Astrocyte of the spinal cord (primary cell): ENCODE data around the gene EXOC6.

Source experiments
- DNase-seq: peaks from one replicate; pipeline ENCODE4 v3.0.0; 2011; ENCODE audit warnings: low read depth, low spot score
- H3K4me3 ChIP-seq: 2 replicates; pipeline ENCODE4 v1.5.1; 2011; ENCODE audit warnings: low read depth, mild to moderate bottlenecking, low read length, moderate library complexity
- CTCF ChIP-seq: IDR thresholded peaks from 2 replicates; pipeline ENCODE4 v1.5.1; 2012; ENCODE audit warnings: low read depth, mild to moderate bottlenecking, low read length, inconsistent platforms
- in situ Hi-C: cut with HindIII; loops from 2 replicates; pipeline ENCODE4 v1.10.0; 2017; ENCODE audit warnings: low sequenced_read_pairs

EXOC6 gene

GRCh38 chr10:92916433-92916832 is 68.1 kb downstream of the EXOC6 start:
- no peak for TF ChIP-seq CTCF
- DNase-seq = no peak
- H3K4me3 ChIP-seq = no peak overlapping the region
- in situ Hi-C loops = no loop called here

GRCh38 chr10:92918603-92919002 is 70.3 kb downstream of the EXOC6 start:
- in situ Hi-C loops = no loop called here
- TF ChIP-seq CTCF = no peak
- H3K4me3 ChIP-seq = no peak overlapping the region
- DNase-seq = no peak

- no peak overlapping the region for H3K4me3 ChIP-seq
- DNase-seq = no peak
- in situ Hi-C loops = no loop called here
- TF ChIP-seq CTCF = no peak
Measured at GRCh38 chr10:92920866-92921265, 72.5 kb downstream of the EXOC6 start.

GRCh38 chr10:92923416-92923815 is 75.1 kb downstream of the EXOC6 start:
- no peak for TF ChIP-seq CTCF
- no peak for DNase-seq
- in situ Hi-C loops = no loop called here
- H3K4me3 ChIP-seq = no peak overlapping the region

- no peak for TF ChIP-seq CTCF
- DNase-seq = no peak
- in situ Hi-C loops = no loop called here
- no peak overlapping the region for H3K4me3 ChIP-seq
Measured at GRCh38 chr10:92929896-92930295, 81.6 kb downstream of the EXOC6 start.

- H3K4me3 ChIP-seq = no peak overlapping the region
- no peak for DNase-seq
- in situ Hi-C loops = no loop called here
- TF ChIP-seq CTCF = no peak
Measured at GRCh38 chr10:92931597-92931996, 83.3 kb downstream of the EXOC6 start.

GRCh38 chr10:92937876-92938275 is 89.6 kb downstream of the EXOC6 start:
- no peak overlapping the region for H3K4me3 ChIP-seq
- DNase-seq = no peak
- in situ Hi-C loops = no loop called here
- no peak for TF ChIP-seq CTCF
